Peyer's patch (tissue), 4 donors: Measurements from ENCODE around the gene DOCK7. TPM values are rescaled to one million over a fixed set of nuclear protein-coding genes. Genes with fewer than 3 reads are reported as not detected.

ENCODE experiments used
- DNase-seq, 3 donors: peaks; one replicate each; pipeline ENCODE4 v3.0.0-alpha.2; 2017 to 2019
- H3K27ac ChIP-seq, 4 donors: fragments of 200-600 bp; sonication (generic); one replicate each; pipeline ENCODE4 v1.5.1; 2016 to 2019
- H3K27me3 ChIP-seq, 2 donors: fragments of 200-600 bp; sonication (generic); one replicate each; pipeline ENCODE4 v1.5.1; 2019
- H3K36me3 ChIP-seq, 3 donors: fragments of 200-600 bp; sonication (generic); one replicate each; pipeline ENCODE4 v1.5.1; 2016 to 2019
- H3K4me1 ChIP-seq, 4 donors: fragments of 200-600 bp; sonication (generic); one replicate each; pipeline ENCODE4 v1.5.1; 2016 to 2019
- H3K4me3 ChIP-seq, 4 donors: fragments of 200-600 bp; sonication (generic); 1 replicate in 3 of 4; 2 replicates in 1 of 4; pipeline ENCODE4 v1.5.1; 2016 to 2019; ENCODE audit warnings: mild to moderate bottlenecking in 1 of 4
- H3K9me3 ChIP-seq, 4 donors: fragments of 200-600 bp; sonication (generic); one replicate each; pipeline ENCODE4 v1.5.1; 2016 to 2019; ENCODE audit warnings: mild to moderate bottlenecking in 1 of 4
- CTCF ChIP-seq, 6 experiments: fragments of 450-650 bp in 4 of 6; fragments of 200-600 bp in 2 of 6; sonication (generic) in 1 of 6; IDR thresholded peaks; one replicate each; pipeline ENCODE4 v1.5.1; 2017 to 2019; ENCODE audit warnings: antibody characterized with exemption in 6 of 6, mild to moderate bottlenecking in 3 of 6, moderate library complexity in 1 of 6
- POLR2A ChIP-seq, 2 donors: fragments of 450-650 bp; IDR thresholded peaks; one replicate each; pipeline ENCODE4 v1.5.1; 2017; ENCODE audit warnings: antibody characterized with exemption in 2 of 2, mild to moderate bottlenecking in 2 of 2, moderate library complexity in 2 of 2
- small RNA-seq, 2 donors: library from RNA; depleted of rRNA; stranded (forward); fragments of <200 nt; gene quantifications; one replicate each; pipeline ENCODE3, GENCODE V24; 2016
- total RNA-seq, 4 donors: library from RNA; depleted of rRNA; stranded (reverse); fragments of >200 nt; gene quantifications; one replicate each; pipeline ENCODE4 v1.1.0, GENCODE V29; 2016

DOCK7 gene
- total RNA-seq, 4 donors from 2014 or later = 33.4 to 52.0 (median 46.8) TPM

GRCh38 chr1:62406576-62406975, 281.6 kb downstream of the DOCK7 start:
- Histone ChIP-seq H3K27ac (no peak overlapping the region), H3K27me3 (no peaks in the 10 kb centered on the region), H3K4me3 (no peak overlapping the region), H3K36me3 (no peaks in the 10 kb centered on the region), H3K9me3 (no peaks in the 10 kb centered on the region), H3K4me1 (no peaks in the 10 kb centered on the region)
- no peak for DNase-seq
- TF ChIP-seq CTCF (IDR thresholded peaks at IDR 0.05) (no peak), POLR2A (IDR thresholded peaks at IDR 0.05) (no peak)

GRCh38 chr1:62405247-62405646, 282.9 kb downstream of the DOCK7 start:
- no peak overlapping the region for H3K4me3 ChIP-seq
- H3K27me3 ChIP-seq = no peaks in the 10 kb centered on the region
- no peaks in the 10 kb centered on the region for H3K4me1 ChIP-seq
- no peaks in the 10 kb centered on the region for H3K9me3 ChIP-seq
- no peak overlapping the region for H3K27ac ChIP-seq
- DNase-seq = no peak
- no peak for TF ChIP-seq CTCF (IDR thresholded peaks at IDR 0.05)
- TF ChIP-seq POLR2A (IDR thresholded peaks at IDR 0.05) = no peak
- no peaks in the 10 kb centered on the region for H3K36me3 ChIP-seq

Small RNA genes within 50 kb of the gene (small RNA-seq; reads per million reads assigned to genes)
- 0 reads per million in 2 donors for gene AL451044.1

Other genes starting within 250 kb of the DOCK7 start
- not detected for gene ANGPTL3, start 90.9 kb downstream of the DOCK7 start, total RNA-seq
- gene ATG4C, start 95.7 kb upstream of the DOCK7 start, total RNA-seq = 10 to 100 TPM in 2 of 4 donors, 1 to 10 TPM in 1, under 1 TPM in 1; 0.85 to 32.2 (median 11.7) TPM